OCI-LY3 (cell line): ENCODE measurements around the gene PPP2R2D.

ENCODE experiments used
- EZH2phosphoT487 ChIP-seq: fragments of 200-600 bp; shearing (Covaris generic); IDR thresholded peaks from 2 replicates; pipeline ENCODE4 v1.6.1; 2018; ENCODE audit warnings: antibody characterized with exemption, mixed run types, low read depth
- TF ChIP-seq, protein P1 (sequence below): fragments of 200-600, 300-600 bp; sonication (generic); IDR thresholded peaks from 2 replicates; pipeline ENCODE4 v1.5.1; 2014; ENCODE audit warnings: antibody characterized with exemption, low read length, low read depth

DNA sequence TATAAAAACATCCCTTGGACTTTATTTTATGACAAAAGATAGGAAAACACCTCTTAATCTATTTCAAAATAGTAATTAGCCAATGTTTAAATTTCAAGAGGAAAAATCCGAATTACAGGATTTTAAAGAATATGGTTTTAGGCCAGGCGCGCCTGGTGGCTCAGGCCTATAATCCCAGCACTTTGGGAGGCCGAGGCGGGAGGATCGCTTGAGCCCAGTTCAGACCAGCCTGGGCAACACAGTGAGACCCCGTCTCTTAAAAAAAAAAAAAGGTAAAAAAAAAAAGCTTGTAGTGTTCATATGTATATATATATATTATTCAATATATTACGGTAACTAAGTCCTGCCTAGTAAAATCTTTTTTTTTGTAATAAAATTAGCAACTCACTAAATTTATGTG is 79.5 kb downstream of the PPP2R2D start:
- TF ChIP-seq, protein P1, sequence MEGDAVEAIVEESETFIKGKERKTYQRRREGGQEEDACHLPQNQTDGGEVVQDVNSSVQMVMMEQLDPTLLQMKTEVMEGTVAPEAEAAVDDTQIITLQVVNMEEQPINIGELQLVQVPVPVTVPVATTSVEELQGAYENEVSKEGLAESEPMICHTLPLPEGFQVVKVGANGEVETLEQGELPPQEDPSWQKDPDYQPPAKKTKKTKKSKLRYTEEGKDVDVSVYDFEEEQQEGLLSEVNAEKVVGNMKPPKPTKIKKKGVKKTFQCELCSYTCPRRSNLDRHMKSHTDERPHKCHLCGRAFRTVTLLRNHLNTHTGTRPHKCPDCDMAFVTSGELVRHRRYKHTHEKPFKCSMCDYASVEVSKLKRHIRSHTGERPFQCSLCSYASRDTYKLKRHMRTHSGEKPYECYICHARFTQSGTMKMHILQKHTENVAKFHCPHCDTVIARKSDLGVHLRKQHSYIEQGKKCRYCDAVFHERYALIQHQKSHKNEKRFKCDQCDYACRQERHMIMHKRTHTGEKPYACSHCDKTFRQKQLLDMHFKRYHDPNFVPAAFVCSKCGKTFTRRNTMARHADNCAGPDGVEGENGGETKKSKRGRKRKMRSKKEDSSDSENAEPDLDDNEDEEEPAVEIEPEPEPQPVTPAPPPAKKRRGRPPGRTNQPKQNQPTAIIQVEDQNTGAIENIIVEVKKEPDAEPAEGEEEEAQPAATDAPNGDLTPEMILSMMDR: no peak
- no peak for TF ChIP-seq EZH2phosphoT487
